ENCODE data around the gene TOMM70.
A peak's percentile ranks its signal among the peaks of the same experiment; 100 is the strongest.

The TOMM70 gene

GRCh38 chr3:100319951-100320350 lies 80.9 kb downstream of the TOMM70 start:
- no peak for DNase-seq

GRCh38 chr3:100317912-100318311 lies 83.0 kb downstream of the TOMM70 start:
- no peak for DNase-seq

GRCh38 chr3:100316641-100317069 lies 84.2 kb downstream of the TOMM70 start:
- peak; percentile 58 for DNase-seq
